Natural killer cell treated with Interleukin-12 subunit alpha and Interleukin-12 subunit beta and Interleukin-15 and Interleukin-18, amount 100 ng/mL, for 72 hours (primary cell): ENCODE measurements around the gene ARHGAP32. TPM values are rescaled to one million over a fixed set of nuclear protein-coding genes. Genes with fewer than 3 reads are reported as not detected.

Experiments
- ATAC-seq, 2 donors: fragments of 150-1000 bp; cut with Tn5 transposase in 1 of 2; sonication (Bioruptor Pico), chemical (Tn5 transposase) in 1 of 2; 2 replicates each; pipeline ENCODE4 v1.10.0; 2021
- DNase-seq: peaks from one replicate; pipeline ENCODE4 v3.0.0; 2022; ENCODE audit warnings: low spot score
- H3K27ac Mint-ChIP-seq, 2 donors: 1 replicate in 1 of 2; 2 replicates in 1 of 2; pipeline ENCODE4 v1.8.0; 2022; ENCODE audit warnings: mixed read lengths in 2 of 2, mild to moderate bottlenecking in 1 of 2, moderate library complexity in 1 of 2
- H3K27me3 Mint-ChIP-seq, 2 donors: 1 replicate in 1 of 2; 2 replicates in 1 of 2; pipeline ENCODE4 v1.8.0; 2022; ENCODE audit warnings: mixed read lengths in 2 of 2
- H3K36me3 Mint-ChIP-seq: one replicate; pipeline ENCODE4 v1.8.0; 2022; ENCODE audit warnings: mixed read lengths
- H3K4me1 Mint-ChIP-seq, 2 donors: 1 replicate in 1 of 2; 2 replicates in 1 of 2; pipeline ENCODE4 v1.8.0; 2022; ENCODE audit warnings: low read depth in 2 of 2, mixed read lengths in 2 of 2, mild to moderate bottlenecking in 1 of 2
- H3K4me3 Mint-ChIP-seq: one replicate; pipeline ENCODE4 v1.8.0; 2022; ENCODE audit warnings: mixed read lengths
- H3K9me3 Mint-ChIP-seq: 2 replicates; pipeline ENCODE4 v1.8.0; 2022; ENCODE audit warnings: mixed read lengths
- total RNA-seq, 2 donors: library from RNA; stranded (reverse); gene quantifications; one replicate each; pipeline ENCODE4 v1.2.3, GENCODE V29; 2022

Gene ARHGAP32
- 1 to 10 TPM in 1 of 2 donors, under 1 TPM in 1; 0.81 to 1.5 TPM for total RNA-seq

- H3K27ac Mint-ChIP-seq = no peak within 1 kb of the TSS
- no peak for DNase-seq
- H3K36me3 Mint-ChIP-seq = no peaks in the 10 kb centered on the region
- peaks cover 2% of the 10 kb centered on the region for H3K9me3 Mint-ChIP-seq
- no peak within 1 kb of the TSS for H3K4me3 Mint-ChIP-seq
- H3K4me1 Mint-ChIP-seq = no peaks in the 10 kb centered on the region
- ATAC-seq = peak in 1 of 2 donors; percentile 64
- H3K27me3 Mint-ChIP-seq = no peaks in the 10 kb centered on the region
Observed at GRCh38 chr11:129192150-129192549, at the start of gene ARHGAP32. TSS of gene ARHGAP32 (minus strand) at chr11:129192325. CDS start at chr11:129192198, 127 bp downstream.

- H3K27me3 Mint-ChIP-seq = peaks cover 4 to 14% of the 10 kb centered on the region in 2 donors
- no peak for ATAC-seq
- H3K4me3 Mint-ChIP-seq = no peak overlapping the region
- no peaks in the 10 kb centered on the region for H3K4me1 Mint-ChIP-seq
- H3K36me3 Mint-ChIP-seq = no peaks in the 10 kb centered on the region
- H3K9me3 Mint-ChIP-seq = no peaks in the 10 kb centered on the region
- H3K27ac Mint-ChIP-seq = no peak overlapping the region
- no peak for DNase-seq
Observed at GRCh38 chr11:129239207-129239606, 47.1 kb upstream of the ARHGAP32 start.

GRCh38 chr11:129237880-129238638 lies 45.9 kb upstream of the ARHGAP32 start:
- peaks cover 4 to 5% of the 10 kb centered on the region in 2 donors for H3K27me3 Mint-ChIP-seq
- ATAC-seq (no peak), DNase-seq (no peak)
- no peaks in the 10 kb centered on the region for H3K36me3 Mint-ChIP-seq
- H3K4me3 Mint-ChIP-seq = no peak overlapping the region
- no peak overlapping the region for H3K27ac Mint-ChIP-seq
- no peaks in the 10 kb centered on the region for H3K4me1 Mint-ChIP-seq
- no peaks in the 10 kb centered on the region for H3K9me3 Mint-ChIP-seq

GRCh38 chr11:129237456-129237855 lies 45.3 kb upstream of the ARHGAP32 start:
- DNase-seq (no peak), ATAC-seq (no peak)
- no peaks in the 10 kb centered on the region for H3K4me1 Mint-ChIP-seq
- no peaks in the 10 kb centered on the region for H3K9me3 Mint-ChIP-seq
- no peaks in the 10 kb centered on the region for H3K36me3 Mint-ChIP-seq
- no peak overlapping the region for H3K27ac Mint-ChIP-seq
- H3K27me3 Mint-ChIP-seq = no peaks in the 10 kb centered on the region
- H3K4me3 Mint-ChIP-seq = no peak overlapping the region

- Mint-ChIP-seq H3K27me3 (no peaks in the 10 kb centered on the region), H3K4me3 (no peak overlapping the region), H3K4me1 (no peaks in the 10 kb centered on the region), H3K9me3 (no peaks in the 10 kb centered on the region), H3K36me3 (no peaks in the 10 kb centered on the region), H3K27ac (no peak overlapping the region)
- DNase-seq (no peak), ATAC-seq (no peak)
Observed at GRCh38 chr11:129236850-129237249, 44.7 kb upstream of the ARHGAP32 start.

GRCh38 chr11:129234978-129235377 lies 42.9 kb upstream of the ARHGAP32 start:
- H3K4me3 Mint-ChIP-seq = no peak overlapping the region
- H3K9me3 Mint-ChIP-seq = no peaks in the 10 kb centered on the region
- no peaks in the 10 kb centered on the region for H3K27me3 Mint-ChIP-seq
- no peak overlapping the region for H3K27ac Mint-ChIP-seq
- no peaks in the 10 kb centered on the region for H3K36me3 Mint-ChIP-seq
- H3K4me1 Mint-ChIP-seq = no peaks in the 10 kb centered on the region
- ATAC-seq = no peak
- no peak for DNase-seq

GRCh38 chr11:129230006-129230405 lies 37.9 kb upstream of the ARHGAP32 start:
- ATAC-seq (no peak), DNase-seq (no peak)
- Mint-ChIP-seq H3K27me3 (peaks cover 0 to 12% of the 10 kb centered on the region in 2 donors), H3K36me3 (peaks cover 19% of the 10 kb centered on the region), H3K4me1 (no peaks in the 10 kb centered on the region), H3K9me3 (peaks cover 9% of the 10 kb centered on the region), H3K27ac (no peak overlapping the region), H3K4me3 (no peak overlapping the region)

- Mint-ChIP-seq H3K9me3 (peaks cover 9% of the 10 kb centered on the region), H3K4me1 (no peaks in the 10 kb centered on the region), H3K27me3 (peaks cover 0 to 19% of the 10 kb centered on the region in 2 donors), H3K27ac (no peak overlapping the region), H3K36me3 (peaks cover 20% of the 10 kb centered on the region), H3K4me3 (no peak overlapping the region)
- DNase-seq (no peak), ATAC-seq (no peak)
Observed at GRCh38 chr11:129226207-129226798, 34.2 kb upstream of the ARHGAP32 start.

- H3K27ac Mint-ChIP-seq = no peak overlapping the region
- DNase-seq = no peak
- H3K9me3 Mint-ChIP-seq = peaks cover 9% of the 10 kb centered on the region
- H3K4me3 Mint-ChIP-seq = no peak overlapping the region
- ATAC-seq = no peak
- H3K36me3 Mint-ChIP-seq = peaks cover 20% of the 10 kb centered on the region
- H3K27me3 Mint-ChIP-seq = peaks cover 0 to 19% of the 10 kb centered on the region in 2 donors
- no peaks in the 10 kb centered on the region for H3K4me1 Mint-ChIP-seq
Observed at GRCh38 chr11:129225190-129225589, 33.1 kb upstream of the ARHGAP32 start.

- Mint-ChIP-seq H3K27me3 (peaks cover 0 to 19% of the 10 kb centered on the region in 2 donors), H3K4me3 (no peak overlapping the region), H3K27ac (no peak overlapping the region), H3K36me3 (peaks cover 20% of the 10 kb centered on the region), H3K4me1 (no peaks in the 10 kb centered on the region), H3K9me3 (peaks cover 9% of the 10 kb centered on the region)
- DNase-seq (no peak), ATAC-seq (no peak)
Observed at GRCh38 chr11:129224538-129224937, 32.4 kb upstream of the ARHGAP32 start.

- ATAC-seq (no peak), DNase-seq (no peak)
- H3K36me3 Mint-ChIP-seq = peaks cover 20% of the 10 kb centered on the region
- no peaks in the 10 kb centered on the region for H3K4me1 Mint-ChIP-seq
- peaks cover under 1 to 19% of the 10 kb centered on the region in 2 donors for H3K27me3 Mint-ChIP-seq
- H3K27ac Mint-ChIP-seq = no peak overlapping the region
- H3K9me3 Mint-ChIP-seq = peaks cover 9% of the 10 kb centered on the region
- no peak overlapping the region for H3K4me3 Mint-ChIP-seq
Observed at GRCh38 chr11:129223701-129224149, 31.6 kb upstream of the ARHGAP32 start.

GRCh38 chr11:129223260-129223659 lies 31.1 kb upstream of the ARHGAP32 start:
- DNase-seq (no peak), ATAC-seq (no peak)
- Mint-ChIP-seq H3K9me3 (peaks cover 9% of the 10 kb centered on the region), H3K4me1 (no peaks in the 10 kb centered on the region), H3K36me3 (peaks cover 20% of the 10 kb centered on the region), H3K27ac (no peak overlapping the region), H3K27me3 (peaks cover 4 to 19% of the 10 kb centered on the region in 2 donors), H3K4me3 (no peak overlapping the region)

GRCh38 chr11:129222158-129222557 lies 30.0 kb upstream of the ARHGAP32 start:
- Mint-ChIP-seq H3K36me3 (peaks cover 20% of the 10 kb centered on the region), H3K27me3 (peaks cover 4 to 19% of the 10 kb centered on the region in 2 donors), H3K4me3 (no peak overlapping the region), H3K27ac (no peak overlapping the region), H3K9me3 (peaks cover 5% of the 10 kb centered on the region), H3K4me1 (no peaks in the 10 kb centered on the region)
- ATAC-seq = no peak
- DNase-seq = no peak

- H3K4me3 Mint-ChIP-seq = no peak overlapping the region
- H3K4me1 Mint-ChIP-seq = peaks cover 0 to 3% of the 10 kb centered on the region in 2 donors
- no peaks in the 10 kb centered on the region for H3K9me3 Mint-ChIP-seq
- no peaks in the 10 kb centered on the region for H3K36me3 Mint-ChIP-seq
- no peak for ATAC-seq
- peaks cover 1 to 4% of the 10 kb centered on the region in 2 donors for H3K27me3 Mint-ChIP-seq
- no peak overlapping the region for H3K27ac Mint-ChIP-seq
- DNase-seq = no peak
Observed at GRCh38 chr11:129215506-129216245, 23.6 kb upstream of the ARHGAP32 start.
